NCI-H226 (cell line): ENCODE measurements around the gene SOWAHC.

Experiments used
- DNase-seq: peaks from one replicate; pipeline ENCODE4 v3.0.0-alpha.2; 2015

SOWAHC gene

DNA sequence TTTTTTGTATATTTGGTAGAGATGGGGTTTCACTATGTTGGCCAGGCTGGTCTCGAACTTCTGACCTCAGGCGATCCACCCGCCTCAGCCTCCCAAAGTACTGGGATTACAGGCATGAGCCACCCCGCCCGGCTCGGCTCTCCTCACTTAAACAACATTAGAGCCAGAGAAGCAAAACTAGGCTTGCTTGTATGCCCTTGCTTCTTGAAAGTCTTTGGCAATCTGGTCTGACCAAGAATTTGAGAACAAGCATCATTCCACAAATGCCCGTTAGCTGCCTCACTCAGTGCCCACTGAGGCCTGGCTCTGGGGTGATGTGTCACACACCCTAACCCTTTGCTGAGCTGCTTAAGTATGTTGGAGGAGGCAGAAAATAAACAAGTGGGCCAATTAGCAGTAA lies 33.5 kb downstream of the SOWAHC start:
- DNase-seq = peak; percentile 76

DNA sequence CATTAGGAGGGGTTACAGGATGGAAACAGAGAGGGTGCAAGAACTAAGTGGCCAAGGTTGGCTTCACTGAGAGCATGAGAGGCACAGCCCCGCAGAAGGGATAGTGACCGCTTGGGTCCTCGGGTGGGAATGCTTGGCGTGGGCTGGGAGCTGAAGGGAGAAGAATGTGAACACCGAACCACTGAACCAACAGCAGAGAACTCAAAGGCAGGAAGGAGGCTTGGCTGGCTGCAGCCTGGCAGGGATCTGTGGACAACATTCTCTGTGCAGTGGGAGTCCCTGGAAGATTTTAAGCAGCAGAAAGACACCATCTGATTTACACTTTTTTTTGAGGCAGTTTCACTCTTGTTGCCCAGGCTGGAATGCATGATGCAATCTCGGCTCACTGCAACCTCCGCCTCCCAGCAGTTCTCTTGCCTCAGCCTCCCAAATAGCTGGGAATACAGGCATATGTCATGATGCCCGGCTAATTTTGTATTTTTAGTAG lies 33.9 kb downstream of the SOWAHC start:
- DNase-seq = peak; percentile 64

DNA sequence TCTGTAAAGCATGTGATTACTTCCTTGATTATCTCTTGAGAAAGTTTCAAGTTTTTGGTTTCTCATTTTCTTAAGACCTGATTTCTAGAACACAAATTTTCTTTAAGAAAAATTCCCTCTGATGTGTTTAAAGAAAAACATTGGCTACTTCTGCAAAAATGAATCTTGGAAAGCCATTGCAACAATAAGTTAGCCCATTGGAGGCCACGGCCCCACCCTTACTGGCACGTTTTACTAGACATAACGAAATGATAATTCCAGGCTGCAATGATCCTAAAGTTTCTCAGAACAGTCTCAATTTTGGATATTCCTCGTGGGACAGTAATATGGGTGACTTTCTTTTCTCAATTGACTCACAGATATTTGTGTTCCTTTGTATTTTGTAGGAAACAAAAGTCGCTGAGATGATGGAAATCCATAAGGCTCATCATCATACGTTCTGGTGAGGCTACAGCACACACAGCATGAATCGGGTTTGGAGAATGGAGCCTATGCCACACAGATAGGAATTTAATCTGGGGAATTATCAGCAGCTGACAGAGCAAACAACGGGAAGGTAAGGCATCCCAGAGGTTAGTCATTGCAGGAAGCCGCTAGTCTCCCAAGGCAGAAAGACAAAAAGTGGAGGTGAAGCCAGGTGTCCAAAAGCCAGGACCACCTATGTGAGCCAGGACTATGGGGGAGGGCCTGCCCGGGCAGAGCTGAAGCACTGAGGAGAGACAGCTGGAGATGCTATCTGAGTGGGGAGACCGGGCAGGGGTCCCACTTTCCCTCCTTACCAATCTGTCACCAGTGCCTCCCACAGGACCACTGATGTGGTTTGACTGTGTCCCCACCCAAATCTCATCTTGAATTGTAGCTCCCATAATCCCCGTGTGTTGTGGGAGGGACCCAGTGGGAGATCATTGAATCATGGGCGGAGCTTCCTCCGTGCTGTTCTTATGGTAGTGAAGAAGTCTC lies 35.9 kb downstream of the SOWAHC start:
- DNase-seq = no peak

DNA sequence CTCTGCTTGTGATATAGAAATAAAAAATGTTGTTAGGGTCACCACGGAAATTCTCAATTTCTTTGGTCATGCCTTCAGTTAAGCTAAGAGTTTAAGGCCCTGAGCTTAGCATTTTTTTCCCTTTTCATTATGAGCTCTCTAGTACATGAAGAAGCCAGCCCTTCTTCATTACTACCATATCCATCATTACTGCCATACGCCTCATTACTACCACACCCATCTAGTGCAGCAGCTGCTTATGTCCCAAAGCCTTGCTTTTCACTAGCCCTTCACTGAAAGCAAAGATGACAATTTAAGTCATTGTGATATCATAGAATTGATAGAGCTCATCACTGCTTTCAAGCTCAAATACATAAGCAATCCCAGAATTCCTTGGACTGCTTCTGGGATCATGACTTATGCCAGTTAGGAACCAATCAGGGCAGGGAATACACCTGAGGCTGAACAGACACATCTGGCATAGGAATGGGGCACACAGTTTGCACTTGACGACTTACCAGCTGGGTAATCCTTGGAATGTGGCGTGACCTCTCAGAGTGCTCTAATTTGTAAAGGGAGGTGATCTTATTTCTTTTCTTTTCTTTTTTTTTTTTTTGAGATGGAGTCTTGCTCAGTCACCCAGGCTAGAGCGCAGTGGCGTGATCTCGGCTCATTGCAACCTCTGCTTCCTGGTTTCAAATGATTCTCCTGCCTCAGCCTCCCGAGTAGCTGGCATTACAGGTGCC lies 40.3 kb downstream of the SOWAHC start:
- DNase-seq = no peak

DNA sequence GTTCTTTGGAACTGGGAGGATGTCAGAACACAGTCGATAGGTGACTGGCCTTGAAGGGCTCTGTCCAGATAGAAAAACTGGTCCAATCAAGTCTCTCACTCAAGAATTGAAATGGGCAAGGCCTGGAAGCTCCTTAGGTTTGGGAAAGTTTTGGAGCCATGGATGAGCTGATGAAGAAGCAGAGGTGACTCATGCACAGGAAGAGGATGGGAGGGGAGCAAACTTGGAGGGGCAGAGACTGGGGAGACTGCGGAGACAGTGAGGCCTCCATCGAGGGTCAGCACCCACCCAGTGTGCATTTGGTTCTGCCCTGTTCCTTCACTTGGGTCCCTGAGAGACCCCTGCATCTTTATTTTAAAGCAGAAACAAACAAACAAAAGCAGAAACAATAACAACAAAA lies 41.1 kb downstream of the SOWAHC start:
- no peak for DNase-seq

DNA sequence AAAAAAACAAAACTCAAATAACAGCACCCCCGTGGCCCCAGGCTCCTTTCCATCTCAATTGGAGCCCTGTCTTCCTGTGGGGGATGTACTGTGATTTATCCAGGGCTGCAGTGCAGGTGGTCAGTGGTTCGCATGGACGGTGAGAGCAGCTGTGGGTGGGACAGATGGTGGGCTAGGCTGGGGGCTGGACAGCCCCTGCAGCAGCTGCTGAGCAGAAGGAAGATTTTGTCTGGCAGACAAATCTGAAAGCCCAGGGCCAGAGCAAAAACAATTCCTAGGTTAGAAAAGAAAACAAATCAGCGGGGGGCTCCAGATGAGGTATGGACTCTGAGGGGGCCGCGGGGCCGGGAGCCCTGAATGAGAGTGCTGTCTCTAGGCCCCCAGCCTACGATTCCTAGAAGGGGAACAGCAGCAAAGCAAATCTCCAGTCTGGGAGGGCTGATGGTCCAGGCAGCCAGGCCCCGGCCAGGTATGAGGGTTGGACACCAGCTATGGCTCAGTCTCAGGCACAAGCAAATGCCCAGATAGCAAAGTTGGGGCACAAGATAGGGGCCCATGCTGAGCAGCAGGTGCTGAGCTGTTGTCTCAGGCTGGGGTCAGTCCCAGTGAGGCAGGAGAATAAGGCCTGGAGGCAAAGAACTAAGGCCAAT lies 45.4 kb downstream of the SOWAHC start:
- DNase-seq = no peak

DNA sequence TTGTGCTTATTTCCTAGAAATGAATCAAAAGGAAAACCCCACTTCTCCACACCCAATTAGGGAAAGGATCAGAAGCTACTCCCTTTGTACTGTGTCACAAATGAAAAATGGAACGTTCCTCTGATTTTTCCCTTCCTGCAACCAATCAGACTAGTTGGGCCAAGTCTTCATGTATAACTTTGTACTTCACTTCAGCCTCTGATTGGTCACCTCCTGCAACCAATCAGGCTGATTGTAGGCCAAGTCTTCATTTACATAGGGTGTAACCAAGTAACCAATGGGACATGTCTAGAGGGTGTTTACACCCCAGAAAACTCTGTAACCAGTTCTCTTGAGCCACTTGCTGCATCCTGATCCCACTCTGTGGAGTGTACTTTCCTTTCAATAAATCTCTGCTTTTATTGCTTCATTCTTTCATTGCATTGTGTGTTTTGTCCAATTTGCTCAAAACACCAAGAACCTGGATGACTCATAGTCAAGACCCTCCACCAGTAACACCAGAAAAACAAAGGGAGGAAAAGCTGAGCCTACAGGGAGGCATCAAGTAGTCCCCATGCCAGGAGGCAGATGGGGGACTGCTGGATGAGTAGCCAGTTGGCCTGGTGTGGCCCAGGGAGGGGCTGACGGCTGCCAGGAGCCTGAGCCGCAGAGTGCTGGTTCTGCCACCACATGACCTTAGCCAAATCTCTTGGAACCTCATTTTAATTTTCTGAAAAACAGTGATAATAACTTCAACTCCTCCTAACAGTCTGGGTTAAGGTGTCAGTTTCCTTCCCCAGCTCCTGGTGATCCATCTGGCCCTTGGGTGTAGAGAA lies 46.1 kb downstream of the SOWAHC start:
- peak; percentile 82 for DNase-seq

DNA sequence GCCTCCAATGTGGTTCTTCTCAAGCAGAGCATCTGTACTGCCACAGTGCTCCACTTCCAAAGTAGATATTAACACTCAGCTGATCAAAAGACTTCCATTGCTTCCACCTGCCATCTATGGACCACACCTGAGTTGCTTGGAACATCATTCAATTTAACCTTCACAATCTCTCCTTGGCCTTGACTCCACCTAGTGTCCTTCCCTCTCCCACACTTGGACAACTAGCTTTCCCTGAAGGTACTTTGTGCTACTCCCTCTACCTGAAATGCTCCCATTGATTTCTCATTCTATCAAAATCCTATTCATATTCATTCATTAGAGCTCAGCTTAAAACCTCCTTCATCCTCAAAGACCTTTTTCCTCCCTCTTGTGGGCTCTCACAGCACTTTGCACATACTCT lies 48.7 kb downstream of the SOWAHC start:
- no peak for DNase-seq

DNA sequence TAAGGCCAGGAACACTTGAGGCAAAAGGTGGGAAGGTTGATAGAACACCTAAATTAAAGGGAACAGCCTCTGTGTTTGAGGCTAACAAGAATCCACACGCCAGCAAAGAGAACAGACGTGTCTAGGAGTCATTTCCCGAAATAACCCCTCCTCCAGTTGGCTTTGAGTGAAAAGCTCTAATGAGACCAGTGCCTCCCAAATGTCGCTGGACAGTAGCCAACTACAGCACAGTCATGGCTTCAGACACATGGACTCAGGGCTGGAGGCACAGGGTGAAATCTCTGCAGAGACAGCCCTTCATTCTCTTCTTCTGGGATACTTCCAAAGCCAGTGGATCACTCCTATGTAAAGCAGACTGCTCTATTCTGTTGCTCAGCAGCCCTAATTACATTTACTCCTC lies 49.6 kb downstream of the SOWAHC start:
- DNase-seq = peak; percentile 43

DNA sequence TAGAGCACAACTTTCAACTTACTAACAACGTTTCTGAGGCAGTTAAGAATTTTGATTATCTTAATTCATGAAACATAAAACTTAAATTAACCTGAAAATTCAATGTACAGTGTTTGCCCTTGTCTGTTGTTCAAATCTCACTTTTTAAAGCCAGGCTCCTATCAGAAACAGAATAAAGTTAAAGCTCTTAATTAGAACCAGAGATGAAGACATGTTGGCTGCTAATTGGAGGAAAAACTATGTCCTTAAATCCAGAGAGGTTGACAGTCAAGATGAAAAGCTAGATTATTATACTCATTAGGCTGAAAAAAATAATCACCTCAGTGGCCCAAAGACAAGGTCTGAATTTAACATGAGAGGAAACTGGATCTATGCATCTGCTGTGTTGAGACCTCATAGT lies 52.3 kb downstream of the SOWAHC start:
- DNase-seq = no peak
